Measurements from ENCODE around the gene SDC4.

DNA sequence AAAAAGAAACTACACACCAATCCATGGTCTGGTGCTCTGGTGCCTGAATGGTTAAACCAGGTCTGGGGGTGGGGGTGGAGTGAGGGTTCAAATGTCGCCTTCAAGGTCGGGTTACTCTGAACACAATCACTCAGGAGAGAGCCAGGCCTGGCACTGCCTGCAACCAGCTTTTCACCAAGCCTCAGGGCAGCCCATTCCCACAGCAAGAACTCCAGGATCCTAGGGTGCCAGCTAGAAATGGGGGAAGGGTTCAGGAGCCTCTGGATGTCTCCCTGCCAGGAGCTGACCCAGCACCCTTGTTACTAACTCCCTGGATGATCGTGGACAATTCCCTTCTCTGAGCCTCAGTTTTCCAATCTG, 6.7 kb downstream of the SDC4 start:
- TF ChIP-seq POLR2A (IDR thresholded peaks at IDR 0.05; ENCODE audit: low read length) (no peak), GATA1 (IDR thresholded peaks at IDR 0.05; ENCODE audit: low read depth, low read length) (no peak)

Data from erythroblast (primary cell).